OCI-LY1 (cell line): ENCODE data around the gene LRTM2.

Experiments used
- EZH2 ChIP-seq: fragments of 200-600 bp; sonication (generic), shearing (Covaris generic); IDR thresholded peaks from 2 replicates; pipeline ENCODE4 v1.8.0; 2017; ENCODE audit warnings: borderline replicate concordance, mixed run types, mild to moderate bottlenecking, antibody characterized with exemption, low read length, moderate library complexity, mixed read lengths
- TF ChIP-seq, protein P1 (sequence below): fragments of 200-600 bp; sonication (generic), shearing (Covaris generic); IDR thresholded peaks from 2 replicates; pipeline ENCODE4 v1.5.1; 2017; ENCODE audit warnings: mild to moderate bottlenecking, antibody characterized with exemption, low read length, moderate library complexity, mixed read lengths

DNA sequence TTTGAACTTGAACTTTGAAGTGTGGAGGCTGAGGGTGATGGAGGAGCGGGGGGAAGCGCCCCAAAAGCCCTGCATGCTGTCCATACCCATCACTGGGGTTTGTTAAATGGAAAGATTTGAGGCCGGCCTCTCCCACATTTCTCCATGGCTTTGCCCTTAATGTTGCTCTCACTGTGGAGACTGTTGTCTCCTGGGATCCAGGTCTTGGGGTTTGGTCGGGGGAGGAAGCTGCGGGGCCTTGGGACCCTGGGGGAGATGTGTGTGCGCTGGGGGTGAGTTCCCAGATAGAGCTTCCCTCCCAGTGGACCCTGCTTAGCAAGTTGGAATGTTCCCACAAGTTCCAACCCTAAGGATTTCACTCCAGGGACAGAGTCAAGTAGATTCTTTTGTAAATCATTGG is 28.0 kb upstream of the LRTM2 start:
- TF ChIP-seq, protein P1, sequence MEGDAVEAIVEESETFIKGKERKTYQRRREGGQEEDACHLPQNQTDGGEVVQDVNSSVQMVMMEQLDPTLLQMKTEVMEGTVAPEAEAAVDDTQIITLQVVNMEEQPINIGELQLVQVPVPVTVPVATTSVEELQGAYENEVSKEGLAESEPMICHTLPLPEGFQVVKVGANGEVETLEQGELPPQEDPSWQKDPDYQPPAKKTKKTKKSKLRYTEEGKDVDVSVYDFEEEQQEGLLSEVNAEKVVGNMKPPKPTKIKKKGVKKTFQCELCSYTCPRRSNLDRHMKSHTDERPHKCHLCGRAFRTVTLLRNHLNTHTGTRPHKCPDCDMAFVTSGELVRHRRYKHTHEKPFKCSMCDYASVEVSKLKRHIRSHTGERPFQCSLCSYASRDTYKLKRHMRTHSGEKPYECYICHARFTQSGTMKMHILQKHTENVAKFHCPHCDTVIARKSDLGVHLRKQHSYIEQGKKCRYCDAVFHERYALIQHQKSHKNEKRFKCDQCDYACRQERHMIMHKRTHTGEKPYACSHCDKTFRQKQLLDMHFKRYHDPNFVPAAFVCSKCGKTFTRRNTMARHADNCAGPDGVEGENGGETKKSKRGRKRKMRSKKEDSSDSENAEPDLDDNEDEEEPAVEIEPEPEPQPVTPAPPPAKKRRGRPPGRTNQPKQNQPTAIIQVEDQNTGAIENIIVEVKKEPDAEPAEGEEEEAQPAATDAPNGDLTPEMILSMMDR: no peak
- no peak for TF ChIP-seq EZH2
